Stromal cell of bone marrow (primary cell): ENCODE results near the gene PRR36.
"Not testable (repeated sequence)": the region's sequence is repeated elsewhere in the genome, so short reads cannot be mapped to it uniquely, and the experiment has no call there.

Source experiments
- DNase-seq: peaks from one replicate; pipeline ENCODE4 v3.0.0-alpha.2; 2012; ENCODE audit warnings: low read depth

The PRR36 gene

DNA sequence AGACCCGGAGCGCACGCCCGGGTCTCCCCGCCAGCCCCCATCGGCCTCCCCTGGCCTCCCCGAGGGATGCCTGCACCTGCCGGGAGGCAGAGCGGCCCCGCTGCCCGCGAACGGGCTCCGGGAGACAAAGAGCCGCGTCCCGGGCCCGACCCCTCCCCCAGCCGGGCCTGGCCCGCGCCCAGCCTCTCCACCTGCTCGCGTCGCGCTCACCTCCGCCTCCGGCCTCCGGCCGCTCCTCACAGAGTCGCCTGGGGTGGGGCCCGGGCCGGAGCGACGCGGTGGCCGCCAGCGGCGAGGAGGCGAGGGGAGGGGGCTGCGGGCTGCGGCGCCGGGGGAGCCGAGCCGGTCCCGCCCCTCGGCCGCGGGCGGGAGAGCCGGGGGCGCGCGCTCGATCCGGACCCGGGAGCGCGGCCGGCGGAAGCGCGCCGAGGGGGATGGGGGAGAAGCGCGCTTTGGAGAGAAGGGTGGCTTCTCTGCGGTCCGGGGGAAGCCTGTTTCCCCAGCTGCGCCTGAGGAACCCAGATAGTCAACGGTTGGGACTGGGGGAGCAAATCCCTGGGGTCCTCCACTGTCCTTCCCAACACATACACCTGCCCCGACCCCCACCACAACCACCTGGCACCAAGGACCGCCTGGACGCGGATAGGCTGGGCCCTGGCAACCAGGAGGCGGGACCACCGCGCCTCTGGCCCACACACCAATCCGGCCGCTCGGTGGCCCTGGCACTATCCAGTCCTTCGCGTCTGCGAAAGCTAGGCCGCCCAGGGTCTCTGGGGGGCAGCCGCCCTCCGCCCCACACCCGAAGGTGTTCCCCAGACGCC lies at the start of gene PRR36:
Gene PRR36, minus strand, starts transcription at position 315 of the 821 bp plus-strand sequence. CDS start 701 bp downstream, outside the sequence.
- DNase-seq: no peak

- DNase-seq: no peak
These were observed 49.4 kb upstream of the PRR36 start for GRCh38 chr19:7923295-7924191.

DNA sequence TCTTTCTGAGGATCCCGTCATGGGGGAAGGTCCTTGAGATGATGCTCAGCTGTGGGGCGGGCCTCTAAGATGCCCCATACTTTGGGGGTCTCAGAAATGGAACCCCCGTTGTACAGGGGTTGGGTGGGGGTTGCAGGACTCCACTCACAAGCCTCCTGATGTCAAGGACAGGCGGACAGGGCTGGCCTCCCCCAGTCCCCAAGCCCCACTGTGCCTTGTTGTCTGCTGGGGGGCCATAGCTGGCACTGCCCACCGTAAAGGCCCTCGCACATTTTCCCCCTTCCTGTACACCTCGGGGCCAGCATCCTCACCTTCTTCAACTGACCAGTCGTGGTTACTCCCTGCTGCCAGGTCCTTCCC lies 48.6 kb upstream of the PRR36 start:
- no peak for DNase-seq

- no peak for DNase-seq
These were observed 48.0 kb upstream of the PRR36 start for GRCh38 chr19:7921967-7922835.

DNA sequence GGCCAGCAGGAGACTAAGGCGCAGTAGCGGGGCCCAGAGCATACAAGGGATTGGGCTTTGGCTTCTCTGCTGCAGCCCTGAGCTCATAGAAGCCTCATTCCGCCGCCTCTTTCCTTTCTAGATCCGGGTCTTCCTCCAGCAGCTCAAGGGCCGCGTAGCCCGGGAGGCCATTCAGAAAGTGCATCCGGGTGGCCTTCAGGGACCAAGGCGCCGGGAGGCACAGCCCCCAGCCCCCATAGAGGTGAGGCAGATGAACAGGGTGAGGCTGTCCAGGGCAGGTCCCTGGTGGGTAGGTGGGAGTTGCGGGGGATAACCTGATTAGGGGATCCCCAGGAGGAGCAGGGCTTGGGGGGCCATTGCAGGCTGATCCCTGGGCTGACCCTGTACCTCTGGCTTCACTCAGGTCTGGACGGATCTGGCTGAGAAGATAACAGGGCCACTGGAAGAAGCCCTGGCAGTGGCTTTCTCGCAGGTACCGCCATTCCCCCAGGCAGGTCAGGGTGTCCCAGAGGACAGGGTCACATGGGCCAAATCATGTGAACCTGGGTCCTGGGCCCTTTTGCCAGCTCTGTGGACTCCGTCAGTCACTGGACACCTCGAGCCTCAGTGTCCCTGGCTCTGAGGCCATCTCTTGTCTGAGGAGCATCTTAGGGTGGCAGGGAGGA lies 47.2 kb upstream of the PRR36 start:
- no peak for DNase-seq

GRCh38 chr19:7920519-7921301 lies 46.5 kb upstream of the PRR36 start:
- peak; percentile 93 for DNase-seq

- peak; percentile 88 for DNase-seq
These were observed 45.7 kb upstream of the PRR36 start, which contains the start of gene SNAPC2 for GRCh38 chr19:7919610-7920518. SNAPC2 (plus strand) TSS chr19:7920338; CDS start chr19:7920367, 29 bp downstream.

GRCh38 chr19:7918615-7919421 lies 44.6 kb upstream of the PRR36 start:
- DNase-seq: no peak

DNA sequence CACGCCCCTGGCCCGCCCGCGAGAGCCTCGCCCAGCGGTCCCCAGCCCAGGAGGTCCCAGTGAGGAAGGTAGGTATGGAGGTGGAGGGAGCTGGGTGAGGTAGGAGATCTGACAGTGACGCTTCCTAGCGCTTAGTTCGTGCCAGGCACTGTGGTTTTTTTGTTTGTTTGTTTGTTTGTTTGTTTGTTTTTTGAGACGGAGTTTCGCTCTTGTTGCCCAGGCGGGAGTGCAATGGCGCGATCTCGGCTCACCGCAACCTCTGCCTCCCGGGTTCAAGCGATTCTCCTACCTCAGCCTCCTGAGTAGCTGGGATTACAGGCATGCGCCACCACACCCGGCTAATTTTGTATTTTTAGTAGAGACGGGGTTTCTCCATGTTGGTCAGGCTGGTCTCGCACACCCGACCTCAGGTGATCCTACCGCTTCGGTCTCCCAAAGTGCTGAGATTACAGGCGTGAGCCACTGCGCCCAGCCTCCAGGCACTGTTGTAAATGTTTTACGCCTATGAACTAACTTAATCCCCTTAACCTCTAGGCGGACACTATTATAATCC lies 43.9 kb upstream of the PRR36 start:
- DNase-seq: not testable (repeated sequence)

- DNase-seq: no peak
These were observed 43.3 kb upstream of the PRR36 start for GRCh38 chr19:7917267-7918061.

GRCh38 chr19:7916955-7917266 lies 42.7 kb upstream of the PRR36 start:
- DNase-seq: no peak

- DNase-seq: no peak
These were observed 42.1 kb upstream of the PRR36 start for GRCh38 chr19:7916103-7916954.

DNA sequence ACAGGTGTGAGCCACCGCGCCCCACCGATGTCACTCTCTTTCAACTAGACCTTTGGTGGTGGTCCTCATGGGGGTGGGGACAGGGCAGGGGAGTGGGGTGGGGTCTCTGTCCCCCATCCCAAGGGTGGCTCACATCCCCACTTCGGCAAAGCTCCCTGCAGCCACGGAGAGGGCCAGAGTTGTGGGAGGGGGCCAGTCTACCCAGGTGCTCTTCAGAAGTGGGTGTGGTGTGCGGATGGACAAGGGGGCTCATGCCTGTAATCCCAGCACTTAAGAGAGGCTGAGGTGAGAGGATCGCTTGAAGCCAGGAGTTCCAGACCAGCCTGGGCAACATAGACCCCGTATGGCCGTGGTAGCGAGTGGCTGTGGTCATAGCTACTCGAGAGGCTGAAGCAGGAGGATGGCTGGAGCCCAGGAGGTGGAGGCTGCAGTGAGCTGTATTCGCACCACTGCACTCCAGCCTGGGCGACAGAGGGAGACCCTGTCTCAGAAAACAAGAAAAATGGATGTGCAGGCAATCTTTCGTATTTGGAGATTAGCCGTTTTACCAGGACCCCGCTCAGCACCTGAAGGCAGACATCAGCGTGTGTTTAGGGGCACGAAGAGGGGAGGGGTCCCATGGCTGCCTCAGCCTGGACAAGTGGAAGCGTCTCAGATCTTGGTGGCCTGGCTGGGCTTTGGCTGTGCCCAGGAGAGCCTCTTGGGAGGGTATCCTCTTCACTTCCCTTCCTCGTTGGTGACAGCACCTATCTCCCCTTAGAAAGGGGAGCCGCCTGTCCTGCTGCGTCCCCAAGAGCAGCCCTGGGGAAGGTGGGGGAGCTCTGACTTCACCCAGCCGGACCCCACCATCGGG lies 41.3 kb upstream of the PRR36 start:
- DNase-seq: no peak

- DNase-seq: no peak
These were observed 40.4 kb upstream of the PRR36 start, which contains the start of gene TGFBR3L for GRCh38 chr19:7914598-7915045. TGFBR3L (plus strand) TSS chr19:7914830.

DNA sequence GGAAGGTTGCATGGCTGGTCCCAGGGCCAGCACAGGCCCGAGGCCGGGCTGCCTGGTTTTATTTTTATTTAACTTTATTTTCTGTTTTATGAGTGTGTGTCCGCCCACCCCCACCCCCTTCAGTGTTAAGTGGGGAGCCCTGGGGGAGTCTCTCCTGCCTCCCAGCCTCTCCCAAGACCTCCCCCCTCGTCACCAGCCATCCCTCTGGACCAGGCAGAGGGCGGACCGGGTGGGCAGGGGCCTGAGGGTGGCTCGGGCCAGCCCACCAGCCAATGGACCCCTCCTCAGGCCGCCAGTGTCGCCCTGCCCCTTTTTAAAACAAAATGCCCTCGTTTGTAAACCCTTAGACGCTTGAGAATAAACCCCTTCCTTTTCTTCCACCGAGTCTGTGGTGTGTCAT lies 39.9 kb upstream of the PRR36 start:
- no peak for DNase-seq

- no peak for DNase-seq
These were observed 39.5 kb upstream of the PRR36 start for GRCh38 chr19:7913652-7914051.
